Transverse colon (tissue), 4 donors: ENCODE measurements around the gene SRSF2. TPM values are rescaled to one million over a fixed set of nuclear protein-coding genes. Genes with fewer than 3 reads are reported as not detected.

Experiments
- DNase-seq: peaks from one replicate; pipeline ENCODE4 v3.0.0-alpha.2; 2019
- H3K27ac ChIP-seq, 4 donors: fragments of 200-600 bp; sonication (generic); 2 replicates each; pipeline ENCODE4 v1.5.1; 2016 to 2018; ENCODE audit warnings: inconsistent platforms in 4 of 4
- H3K27me3 ChIP-seq: fragments of 200-600 bp; sonication (generic); 2 replicates; pipeline ENCODE4 v1.5.1; 2017; ENCODE audit warnings: inconsistent platforms
- H3K36me3 ChIP-seq, 4 donors: fragments of 200-600 bp; sonication (generic); 2 replicates each; pipeline ENCODE4 v1.5.1; 2017 to 2019; ENCODE audit warnings: inconsistent platforms in 4 of 4
- H3K4me1 ChIP-seq, 4 donors: fragments of 200-600 bp; sonication (generic); 2 replicates each; pipeline ENCODE4 v1.5.1; 2017 to 2020; ENCODE audit warnings: inconsistent platforms in 4 of 4
- H3K4me3 ChIP-seq, 4 donors: fragments of 200-600 bp; sonication (generic); 1 replicate in 1 of 4; 2 replicates in 3 of 4; pipeline versions ENCODE4 v1.5.1 to v1.6.1; 2017 to 2019; ENCODE audit warnings: inconsistent platforms in 4 of 4
- H3K9me3 ChIP-seq, 2 donors: fragments of 200-600 bp; sonication (generic); 2 replicates each; pipeline ENCODE4 v1.5.1; 2017 to 2019; ENCODE audit warnings: inconsistent platforms in 2 of 2
- EP300 ChIP-seq: sonication (generic); formaldehyde crosslinking; IDR thresholded peaks from one replicate; pipeline ENCODE4 v1.6.1; 2017; ENCODE audit warnings: antibody characterized with exemption, low read depth
- POLR2A ChIP-seq: fragments of 450-650 bp; IDR thresholded peaks from one replicate; pipeline ENCODE4 v1.6.1; 2016; ENCODE audit warnings: antibody characterized with exemption, mild to moderate bottlenecking, moderate library complexity
- POLR2AphosphoS5 ChIP-seq, 3 donors: sonication (generic); formaldehyde crosslinking; IDR thresholded peaks; one replicate each; pipeline ENCODE4 v1.6.1; 2016; ENCODE audit warnings: antibody characterized with exemption in 3 of 3
- WGBS, 2 donors: methylation state at CpG; one replicate each; pipeline ENCODE4 v1.1.5; 2018; ENCODE audit warnings: low coverage in 1 of 2; 5-methylcytosine and 5-hydroxymethylcytosine counted together
- in situ Hi-C, 4 donors: fragments of 200-750 bp; cut with MboI; loops; one replicate each; pipeline versions ENCODE4 v1.15.0 to v1.15.1; 2017; ENCODE audit warnings: low sequenced_read_pairs in 3 of 4, low pct_ligation_motif_present in 1 of 4, low pct_unique_long_range_greater_than_20kb in 1 of 4
- intact Hi-C: fragments of 100-400 bp; cut with DNase I; formaldehyde crosslinking; loops from one replicate; pipeline ENCODE4 v1.15.1; 2023; ENCODE audit warnings: low total_unique reads
- total RNA-seq, 4 donors: library from RNA; depleted of rRNA; stranded (reverse); fragments of >200 nt; gene quantifications; one replicate each; pipeline ENCODE4 v1.1.0, GENCODE V29; 2016
- TF ChIP-seq, protein P1 (sequence below), 5 experiments: fragments of 200-600 bp in 3 of 5; fragments of 450-650 bp in 2 of 5; sonication (generic) in 3 of 5; IDR thresholded peaks; 1 replicate in 2 of 5; 2 replicates in 3 of 5; pipeline ENCODE4 v1.5.1; 2016 to 2017; ENCODE audit warnings: antibody characterized with exemption in 5 of 5, inconsistent platforms in 3 of 5, mild to moderate bottlenecking in 2 of 5, moderate library complexity in 1 of 5

Gene SRSF2
- total RNA-seq, 4 donors from 2014 or later, result 193 to 1,196 (median 348) TPM

DNA sequence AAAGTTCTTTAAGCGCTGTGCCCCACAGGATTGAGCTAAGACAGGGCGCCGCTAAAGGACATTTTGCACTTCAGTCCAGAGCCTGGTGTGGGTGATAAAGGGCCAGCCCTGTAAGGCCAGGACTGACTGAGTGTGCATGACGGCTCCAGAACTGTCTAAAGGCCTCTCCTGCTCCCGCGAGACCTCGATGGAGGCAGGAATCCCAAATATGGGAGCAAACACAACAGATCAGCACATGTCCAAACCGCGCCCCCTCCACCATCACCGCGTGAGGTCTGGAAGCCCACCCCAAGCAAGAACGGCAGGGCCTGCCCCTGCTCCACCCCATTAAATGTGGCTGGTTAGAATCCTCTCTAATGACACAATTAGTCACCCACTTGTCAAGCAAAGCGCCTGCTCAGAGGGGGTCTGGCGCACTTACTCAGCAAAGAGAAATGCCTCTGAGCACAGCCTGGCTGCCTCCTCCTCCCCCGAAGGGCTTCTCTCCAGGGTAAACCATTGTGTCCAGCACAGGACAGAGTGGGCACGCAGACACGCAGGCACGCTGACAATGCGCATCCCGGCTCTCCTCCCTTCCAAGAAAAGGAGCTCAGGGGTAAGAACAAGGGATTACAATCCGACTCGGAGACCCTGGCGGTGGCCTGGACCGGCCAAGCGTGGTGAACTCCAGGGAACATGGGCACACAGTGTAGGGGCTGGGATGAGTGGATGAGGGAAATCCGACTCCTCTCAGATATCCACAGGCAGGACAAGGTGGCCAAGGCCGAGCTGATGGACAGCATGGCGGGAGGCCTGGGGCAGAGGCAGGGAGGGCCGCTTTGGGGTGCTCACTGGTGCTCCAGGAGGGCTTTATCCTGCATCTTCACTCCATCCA lies 27.8 kb downstream of the SRSF2 start:
- peak overlapping the region; percentile 42 to 91 (median 57) for H3K4me3 ChIP-seq
- peaks cover 9 to 30% (median 24%) of the 10 kb centered on the region in 4 donors for H3K4me1 ChIP-seq
- in situ Hi-C loops (loop anchor here in 1 of 4 donors (25.0 kb wide), 1 partner anchor 172 kb away; the partner anchor contains the start of genes CYGB and PRCD), intact Hi-C loops (no loop called here)
- peak overlapping the region; percentile 82 to 97 (median 88) for H3K27ac ChIP-seq
- H3K36me3 ChIP-seq, result peaks cover 0 to 14% (median 0%) of the 10 kb centered on the region in 4 donors
- peak; percentile 72 for DNase-seq
- no peaks in the 10 kb centered on the region for H3K9me3 ChIP-seq
- TF ChIP-seq, protein P1, sequence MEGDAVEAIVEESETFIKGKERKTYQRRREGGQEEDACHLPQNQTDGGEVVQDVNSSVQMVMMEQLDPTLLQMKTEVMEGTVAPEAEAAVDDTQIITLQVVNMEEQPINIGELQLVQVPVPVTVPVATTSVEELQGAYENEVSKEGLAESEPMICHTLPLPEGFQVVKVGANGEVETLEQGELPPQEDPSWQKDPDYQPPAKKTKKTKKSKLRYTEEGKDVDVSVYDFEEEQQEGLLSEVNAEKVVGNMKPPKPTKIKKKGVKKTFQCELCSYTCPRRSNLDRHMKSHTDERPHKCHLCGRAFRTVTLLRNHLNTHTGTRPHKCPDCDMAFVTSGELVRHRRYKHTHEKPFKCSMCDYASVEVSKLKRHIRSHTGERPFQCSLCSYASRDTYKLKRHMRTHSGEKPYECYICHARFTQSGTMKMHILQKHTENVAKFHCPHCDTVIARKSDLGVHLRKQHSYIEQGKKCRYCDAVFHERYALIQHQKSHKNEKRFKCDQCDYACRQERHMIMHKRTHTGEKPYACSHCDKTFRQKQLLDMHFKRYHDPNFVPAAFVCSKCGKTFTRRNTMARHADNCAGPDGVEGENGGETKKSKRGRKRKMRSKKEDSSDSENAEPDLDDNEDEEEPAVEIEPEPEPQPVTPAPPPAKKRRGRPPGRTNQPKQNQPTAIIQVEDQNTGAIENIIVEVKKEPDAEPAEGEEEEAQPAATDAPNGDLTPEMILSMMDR (IDR thresholded peaks at IDR 0.05), result no peak
- peak; percentile 69 for TF ChIP-seq POLR2A
- TF ChIP-seq POLR2AphosphoS5 (IDR thresholded peaks at IDR 0.05), result peak; percentile 74 to 78 (median 78)
- TF ChIP-seq EP300, result peak; percentile 7
- 66 to 100% methylated on average over 4 to 29 of the region's 29 CpGs for WGBS, 2 donors
- H3K27me3 ChIP-seq, result no peaks in the 10 kb centered on the region

GRCh38 chr17:76707985-76708807 lies 28.9 kb downstream of the SRSF2 start:
- H3K27me3 ChIP-seq, result no peaks in the 10 kb centered on the region
- H3K4me3 ChIP-seq, result no peak overlapping the region
- peaks cover 9 to 33% (median 24%) of the 10 kb centered on the region in 4 donors for H3K4me1 ChIP-seq
- H3K27ac ChIP-seq, result peak overlapping the region; percentile 82 to 97 (median 88)
- intact Hi-C loops (no loop called here), in situ Hi-C loops (loop anchor here in 1 of 4 donors (25.0 kb wide), 1 partner anchor 171 kb away; the partner anchor contains the start of genes CYGB and PRCD)
- TF ChIP-seq EP300, result no peak
- no peak for TF ChIP-seq POLR2AphosphoS5 (IDR thresholded peaks at IDR 0.05)
- TF ChIP-seq POLR2A, result no peak
- TF ChIP-seq, protein P1 (IDR thresholded peaks at IDR 0.05), result peak in 1 of 5 experiments; percentile 14
- H3K36me3 ChIP-seq, result peaks cover 0 to 3% (median 0%) of the 10 kb centered on the region in 4 donors
- H3K9me3 ChIP-seq, result no peaks in the 10 kb centered on the region
- DNase-seq, result no peak
- 72 to 77% methylated on average over 7 to 14 of the region's 14 CpGs for WGBS, 2 donors

- H3K4me1 ChIP-seq, result peaks cover 8 to 43% (median 26%) of the 10 kb centered on the region in 4 donors
- no peak for TF ChIP-seq EP300
- TF ChIP-seq POLR2AphosphoS5 (IDR thresholded peaks at IDR 0.05), result no peak
- no peak for TF ChIP-seq POLR2A
- TF ChIP-seq, protein P1 (IDR thresholded peaks at IDR 0.05), result no peak
Observed at GRCh38 chr17:76706817-76707216, 30.3 kb downstream of the SRSF2 start.

More at GRCh38 chr17:76706817-76707216, 30.3 kb downstream of the SRSF2 start:
- Histone ChIP-seq H3K27ac (peak overlapping the region in 3 of 4 donors; percentile 87 to 97 (median 89)), H3K9me3 (no peaks in the 10 kb centered on the region), H3K27me3 (no peaks in the 10 kb centered on the region), H3K4me3 (no peak overlapping the region), H3K36me3 (no peaks in the 10 kb centered on the region)
- DNase-seq, result no peak
- in situ Hi-C loops (loop anchor here in 1 of 4 donors (25.0 kb wide), 1 partner anchor 170 kb away; the partner anchor contains the start of genes CYGB and PRCD), intact Hi-C loops (no loop called here)
- 69 to 82% methylated on average over 3 of the region's 3 CpGs for WGBS, 2 donors
